NCI-H524 treated with DMSO at 0.1 percent for 48 hours (cell line): Measurements from ENCODE around the gene SEMA3F.
A peak's percentile ranks its signal among the peaks of the same experiment; 100 is the strongest.

Experiments
- DNase-seq: peaks from one replicate; lab custom pipeline; 2025; lab: John Stamatoyannopoulos, UW

Gene SEMA3F

DNA sequence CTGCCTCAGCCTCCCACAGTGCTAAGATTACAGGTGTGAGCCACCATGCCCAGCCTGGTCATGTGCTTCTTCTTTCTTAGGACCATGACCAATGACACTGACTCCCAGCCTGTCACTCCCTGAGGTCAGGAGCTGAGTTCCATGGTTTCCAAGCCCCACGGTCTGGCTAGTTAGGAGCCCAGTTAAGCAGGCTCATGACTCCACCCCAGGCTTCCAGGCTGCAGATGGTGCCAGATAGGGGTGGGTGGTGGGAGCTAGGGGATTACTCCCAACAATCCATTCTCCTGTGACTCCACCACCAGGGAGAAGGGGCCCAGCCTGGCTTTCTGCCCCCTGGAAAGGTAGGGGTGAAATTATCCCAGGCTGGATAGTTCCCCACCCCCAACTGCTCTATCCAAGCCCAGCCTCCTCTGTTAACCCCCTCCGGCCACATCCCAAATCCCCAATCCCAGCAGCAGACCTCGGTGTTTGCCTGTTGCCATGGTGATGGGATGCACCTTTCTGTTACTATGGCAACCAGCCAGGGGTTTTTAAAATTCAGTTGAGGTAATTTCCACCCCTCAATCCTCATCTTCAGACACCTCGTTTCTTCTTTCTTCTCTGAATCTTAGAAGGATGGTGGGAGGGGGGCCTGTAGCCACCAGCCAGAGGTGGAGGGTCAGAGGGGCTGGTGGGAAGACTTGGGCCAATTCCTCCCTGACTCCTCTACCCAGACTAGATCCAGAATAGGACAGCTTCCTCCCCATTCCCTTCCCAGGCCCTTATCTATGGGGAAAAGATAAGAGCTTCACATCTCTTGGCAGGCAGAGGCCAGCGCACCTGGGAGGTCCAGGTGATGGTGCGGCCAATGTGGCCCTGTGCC lies 22.5 kb upstream of the SEMA3F start:
- peak; percentile 66 for DNase-seq

DNA sequence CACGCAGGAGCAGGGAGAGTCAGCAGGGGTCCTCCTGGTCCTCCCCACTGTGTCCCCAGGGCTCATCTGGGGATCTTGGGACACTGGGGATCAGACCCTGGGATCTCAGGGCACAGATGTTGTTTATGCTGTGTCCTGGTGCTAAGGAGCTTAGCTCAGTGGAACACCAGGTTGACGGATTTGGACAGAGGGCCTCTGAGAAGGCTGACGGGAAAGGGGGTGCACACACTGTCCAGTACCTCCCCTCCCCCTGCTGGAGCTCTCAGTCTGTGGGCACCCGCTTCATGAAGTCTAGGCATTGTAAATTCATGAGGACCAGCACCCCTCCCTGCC lies 21.9 kb upstream of the SEMA3F start:
- peak; percentile 50 for DNase-seq

DNA sequence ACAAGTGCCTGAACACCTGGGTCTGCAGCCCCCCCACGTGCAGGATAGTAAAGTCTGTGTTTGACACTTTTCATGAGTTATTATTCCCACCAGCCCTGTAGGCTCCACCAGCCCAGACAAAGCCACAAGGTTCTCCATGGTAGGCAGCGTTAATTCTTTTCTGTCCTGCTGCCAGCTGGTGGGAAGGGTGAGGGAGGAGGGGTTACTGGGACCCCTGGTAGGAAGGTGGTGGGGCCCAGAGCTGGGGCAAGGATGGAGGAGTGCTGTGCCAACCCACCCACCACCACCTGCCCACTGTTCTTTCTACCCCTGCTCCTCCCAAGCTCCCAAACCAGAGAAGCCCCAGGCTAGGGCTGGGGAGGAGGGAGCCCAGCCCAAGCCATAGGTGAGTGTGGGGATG lies 20.8 kb upstream of the SEMA3F start:
- no peak for DNase-seq

DNA sequence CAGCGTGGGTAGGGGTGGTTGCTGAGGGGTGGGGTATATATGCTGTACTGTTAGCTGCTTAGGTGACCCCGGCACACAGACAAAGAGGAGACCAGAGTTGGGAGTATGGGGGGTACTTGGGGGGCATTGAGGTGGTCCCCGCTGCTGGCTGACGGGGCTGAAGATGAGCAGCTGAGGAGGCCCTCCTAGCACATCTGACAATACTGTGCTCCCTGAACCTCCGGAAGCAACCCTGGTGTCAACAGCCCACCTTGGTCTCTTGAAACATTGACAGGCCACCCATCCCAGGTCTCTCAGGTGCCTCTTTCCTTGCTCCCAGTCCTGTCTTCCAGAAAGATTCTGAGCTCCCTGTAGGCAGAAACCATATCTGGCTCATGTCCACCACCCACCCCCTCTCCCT lies 19.2 kb upstream of the SEMA3F start:
- no peak for DNase-seq

DNA sequence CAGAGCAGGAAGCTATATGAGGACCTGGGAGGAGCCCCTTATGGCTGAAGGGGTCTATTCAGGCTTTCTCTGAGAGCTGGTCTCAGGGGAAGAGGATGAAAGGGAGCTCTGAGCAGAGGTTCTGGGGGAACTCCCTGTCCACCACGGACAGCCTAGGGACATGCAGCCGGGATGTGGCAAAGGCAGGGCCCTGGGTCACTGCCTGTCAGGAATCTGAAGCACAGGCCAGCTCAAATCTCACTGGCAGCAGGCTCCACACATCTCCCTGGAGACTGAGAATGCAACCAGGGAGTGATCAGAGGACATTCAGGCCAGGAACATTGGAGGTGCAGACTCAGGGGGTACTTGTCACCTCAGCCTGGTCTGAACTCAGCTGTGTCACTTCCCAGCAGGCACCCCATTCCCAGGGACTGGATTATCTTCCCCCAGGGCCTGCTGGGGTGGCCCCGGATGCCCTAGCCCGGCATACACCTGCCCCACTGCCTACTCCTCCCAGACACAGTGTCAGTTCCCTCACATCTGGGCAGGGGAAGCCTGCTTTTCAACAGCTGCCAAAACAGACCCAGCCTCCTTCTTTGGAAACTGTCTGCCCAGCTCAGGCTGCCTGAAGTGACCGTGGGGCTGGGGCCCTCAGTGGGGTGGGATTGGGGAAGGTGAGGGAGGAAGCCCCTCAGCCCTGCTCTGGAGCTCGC lies 18.3 kb upstream of the SEMA3F start:
- DNase-seq = no peak

DNA sequence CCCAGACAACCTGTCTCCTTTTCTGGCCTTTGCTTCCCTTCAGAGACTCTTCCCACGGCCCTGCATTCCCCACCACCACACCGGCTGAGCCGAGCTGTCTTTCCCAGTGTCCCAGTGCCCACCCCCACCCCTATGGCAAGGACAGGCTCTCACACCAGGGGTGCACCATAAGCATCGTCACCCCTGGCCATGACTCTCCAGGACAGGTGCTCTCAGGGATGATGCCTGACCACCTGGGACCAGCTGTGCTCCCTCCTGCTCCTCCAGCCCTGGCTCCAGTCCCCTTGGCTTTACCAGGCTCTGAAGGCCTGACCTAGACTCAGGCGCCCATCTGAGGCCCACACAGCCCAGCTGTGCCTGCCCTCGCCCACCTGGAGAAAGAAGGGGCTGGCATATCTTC lies 17.6 kb upstream of the SEMA3F start:
- no peak for DNase-seq

DNA sequence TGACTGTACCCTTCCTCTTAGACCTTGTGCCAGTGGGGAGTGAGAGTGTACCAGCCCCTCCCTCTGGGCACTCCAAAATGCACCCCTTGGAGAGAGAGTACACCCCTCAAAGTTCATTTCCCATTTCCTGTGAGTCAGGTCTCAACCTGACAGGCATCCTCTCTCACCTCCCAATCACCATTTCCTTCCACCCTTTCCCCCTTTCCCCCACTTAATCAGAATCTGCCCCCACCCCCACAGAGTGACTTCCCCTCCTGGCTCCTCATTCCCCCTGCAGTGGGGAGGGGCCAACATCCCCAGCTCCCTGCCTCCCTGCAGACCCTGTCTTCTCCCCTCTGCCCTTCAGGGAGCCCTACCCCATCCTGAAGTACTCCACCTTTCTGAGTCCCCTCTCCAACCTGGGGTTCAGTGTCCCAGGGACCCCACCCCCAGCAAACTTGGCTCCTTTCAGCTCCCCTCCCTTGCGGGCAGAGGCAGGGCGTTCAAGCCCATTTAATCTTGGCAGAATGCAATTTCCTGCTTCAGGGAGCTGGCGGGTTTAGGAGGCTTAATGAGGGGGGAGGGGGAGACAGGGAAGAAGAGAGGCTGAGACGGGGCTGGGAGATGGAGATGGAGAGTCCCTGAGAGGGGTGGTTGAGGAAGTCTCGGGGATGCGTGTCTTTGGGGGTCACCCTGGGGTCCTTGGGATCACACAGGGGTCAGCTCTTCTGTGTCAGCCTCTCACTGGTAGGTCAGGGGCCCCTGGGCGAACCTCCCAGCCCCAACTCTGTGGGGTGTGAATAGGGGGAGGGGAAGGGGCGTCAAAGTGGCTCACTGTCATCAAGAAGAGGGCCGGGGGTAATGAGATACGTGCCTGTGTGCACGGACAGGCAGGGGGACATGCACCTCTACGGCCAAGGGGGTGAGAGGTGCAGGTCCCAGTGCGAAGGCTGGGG lies 16.6 kb upstream of the SEMA3F start:
- DNase-seq = no peak

DNA sequence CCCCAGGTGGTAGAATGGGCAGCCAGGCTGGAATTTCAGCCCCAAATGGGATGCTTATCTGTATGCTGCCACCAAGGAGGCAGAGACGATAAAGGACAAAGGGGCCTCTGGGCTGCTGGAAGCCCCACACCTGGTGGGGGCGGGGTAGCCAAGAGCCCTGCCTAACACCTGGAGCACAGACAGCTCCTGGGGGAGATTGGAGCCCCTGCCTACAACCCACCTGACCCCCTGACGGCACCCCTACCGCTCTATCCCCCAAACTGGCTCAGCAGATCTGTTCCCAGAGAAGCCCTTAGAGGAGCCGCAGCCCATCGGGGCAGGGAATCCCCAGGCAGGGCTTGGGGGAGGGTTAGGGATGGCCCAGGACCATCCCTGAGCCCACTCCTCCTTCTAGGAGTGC lies 15.8 kb upstream of the SEMA3F start:
- DNase-seq = no peak

DNA sequence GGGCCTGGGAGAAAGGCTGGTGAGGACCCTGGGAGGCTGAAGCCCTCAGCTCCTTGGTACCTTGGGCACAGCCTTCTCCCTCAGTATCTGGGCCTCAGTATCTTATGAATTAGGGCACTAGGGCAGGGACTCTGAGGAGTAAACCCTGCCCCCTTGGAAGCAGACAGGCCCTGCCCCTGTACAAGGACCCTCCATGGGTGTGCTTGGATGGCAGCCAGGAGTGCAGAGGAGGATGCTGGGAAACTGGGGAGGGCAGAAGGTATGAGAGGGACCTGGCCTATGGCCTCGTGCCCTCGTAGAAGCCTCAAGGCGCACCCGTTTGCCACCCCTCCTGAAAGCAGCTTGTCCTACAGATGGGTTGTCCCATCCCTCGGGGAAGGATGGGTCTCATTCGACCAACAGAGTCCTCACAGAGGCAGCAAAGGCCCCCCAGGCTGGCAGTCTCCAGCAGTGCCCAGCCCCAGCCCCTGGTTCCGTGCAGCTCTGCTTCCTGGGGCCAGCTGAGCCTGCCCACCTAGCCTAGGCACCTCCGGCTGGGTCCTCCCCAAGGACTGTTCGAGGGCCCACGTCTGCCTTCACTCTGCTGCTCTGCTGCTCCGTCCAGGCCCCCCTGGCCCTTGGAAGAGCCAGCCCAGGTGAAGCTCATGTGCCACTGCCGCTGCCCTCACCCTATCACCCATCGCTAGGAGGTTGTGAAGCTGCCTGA lies 15.3 kb upstream of the SEMA3F start:
- no peak for DNase-seq

DNA sequence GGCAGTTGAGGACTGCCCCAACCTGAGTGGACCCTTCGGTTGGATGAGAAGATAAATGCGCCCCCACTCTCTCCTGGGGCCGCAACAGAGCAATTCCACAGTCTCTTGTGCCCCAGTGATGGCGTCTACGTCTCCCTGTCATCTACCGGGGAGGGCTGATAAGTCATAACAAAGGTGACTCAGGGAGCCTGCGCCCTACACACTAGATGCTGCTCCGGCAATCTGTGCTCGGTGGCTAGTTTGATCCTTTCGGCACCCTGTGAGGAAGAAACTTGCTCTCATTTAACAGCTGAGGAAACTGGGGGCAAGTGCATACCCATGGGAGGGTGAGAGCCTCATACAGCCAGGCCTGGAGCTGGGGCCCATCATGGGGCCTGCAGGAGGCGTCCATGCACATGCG lies 14.1 kb upstream of the SEMA3F start:
- no peak for DNase-seq

DNA sequence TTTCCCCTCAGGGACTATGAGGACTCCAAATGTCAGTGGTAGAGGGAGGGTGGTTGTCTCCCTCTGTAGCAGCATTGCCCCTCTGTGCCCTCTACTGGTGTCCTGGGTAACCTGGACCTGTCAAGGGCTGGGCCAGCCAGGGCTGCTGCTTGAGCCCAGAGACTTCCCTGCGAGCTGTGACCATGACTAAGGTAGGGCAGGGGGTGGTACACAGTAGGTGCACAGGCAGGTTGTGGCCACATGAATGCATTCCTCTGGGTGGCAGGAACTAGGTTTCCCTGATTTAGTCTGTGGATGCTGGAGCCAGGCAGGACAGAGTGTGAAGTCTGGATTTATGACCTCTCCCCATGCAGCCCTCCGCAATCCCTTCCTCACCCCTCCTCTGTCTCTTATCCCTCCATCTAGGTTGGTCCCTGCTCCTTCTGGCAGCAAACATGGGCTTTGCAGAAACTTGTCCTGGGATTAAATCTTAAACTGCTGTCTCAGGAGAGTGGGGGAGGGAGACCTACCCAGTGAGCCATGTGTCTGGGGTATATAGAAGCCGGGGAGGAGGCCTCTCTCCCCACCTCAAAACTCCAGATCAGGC lies 8.7 kb upstream of the SEMA3F start:
- no peak for DNase-seq

DNA sequence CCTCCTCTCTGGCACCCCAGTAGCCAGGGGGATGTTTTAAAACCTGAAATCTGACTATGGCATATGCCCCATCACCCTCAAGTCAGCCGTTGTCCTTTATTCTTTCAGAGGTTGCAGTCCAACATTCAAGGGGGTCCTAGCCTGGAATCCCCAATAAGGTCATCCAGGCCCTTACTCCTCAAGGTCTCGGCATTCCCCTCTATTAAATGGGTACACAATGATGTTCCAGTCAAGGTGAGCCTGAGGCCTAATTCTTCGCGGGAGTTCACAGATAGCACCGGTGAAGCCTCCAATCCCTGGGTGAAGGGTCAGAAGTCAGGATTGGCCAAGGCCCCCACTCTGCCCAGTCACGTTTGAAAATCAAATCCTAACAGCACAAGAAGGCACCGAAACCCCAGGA lies 8.1 kb upstream of the SEMA3F start:
- DNase-seq = no peak

DNA sequence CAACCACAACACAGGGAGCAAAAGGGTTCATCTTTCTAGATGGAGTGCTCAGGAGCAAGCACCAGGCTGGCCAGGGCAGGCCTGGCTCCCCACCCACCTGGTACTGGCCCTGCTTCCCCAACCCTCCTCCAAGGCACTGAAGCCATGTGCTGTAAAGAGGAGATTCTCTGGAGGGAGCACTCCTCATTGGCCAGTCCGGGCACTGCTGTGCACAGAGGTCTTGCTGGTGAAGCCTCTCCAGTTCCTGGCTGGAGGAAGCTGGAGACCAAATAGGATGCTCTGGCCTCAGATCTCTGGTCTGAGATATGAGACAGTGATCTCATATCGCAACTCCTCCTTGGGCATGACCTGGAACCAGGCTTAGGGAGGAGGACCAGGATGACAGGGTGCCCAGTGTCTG lies 7.7 kb upstream of the SEMA3F start:
- DNase-seq = no peak

DNA sequence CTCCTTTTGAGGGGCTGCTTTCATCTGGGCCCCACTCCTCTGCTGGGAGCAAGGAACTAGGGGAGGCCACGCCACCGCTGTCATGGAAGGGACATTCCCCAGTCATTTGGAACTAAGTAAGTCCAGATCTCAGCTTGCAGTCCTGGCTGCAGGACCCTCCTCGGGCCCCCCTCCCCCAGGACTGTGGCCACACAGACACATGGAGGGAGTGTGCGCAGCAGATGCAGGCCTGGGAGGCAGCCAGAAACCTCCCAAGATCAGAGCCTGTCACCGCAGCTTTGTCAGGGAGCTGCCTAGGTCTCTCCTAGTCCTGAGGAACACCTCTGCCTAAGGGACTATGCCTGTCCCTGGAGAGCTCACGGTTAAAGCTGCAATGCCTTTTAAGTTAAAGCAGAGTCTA lies 7.3 kb upstream of the SEMA3F start:
- DNase-seq = no peak

DNA sequence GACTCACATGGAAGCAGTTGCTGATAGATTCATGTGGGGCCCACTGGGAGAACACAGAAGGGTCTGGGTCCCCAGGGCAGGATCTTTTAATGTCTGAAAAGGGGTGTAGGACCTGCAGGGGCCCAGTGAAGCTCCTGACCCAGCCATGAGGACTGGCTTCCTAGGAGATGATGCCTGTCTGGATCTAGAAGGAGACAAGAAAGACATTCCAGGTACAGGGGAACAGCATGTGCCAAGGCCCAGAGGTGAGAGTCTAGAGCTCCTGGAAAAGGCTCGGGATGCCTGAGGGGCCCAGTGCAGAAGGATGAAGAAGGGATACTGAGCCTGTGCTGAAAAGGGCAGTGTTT lies 4.7 kb upstream of the SEMA3F start:
- DNase-seq = no peak

DNA sequence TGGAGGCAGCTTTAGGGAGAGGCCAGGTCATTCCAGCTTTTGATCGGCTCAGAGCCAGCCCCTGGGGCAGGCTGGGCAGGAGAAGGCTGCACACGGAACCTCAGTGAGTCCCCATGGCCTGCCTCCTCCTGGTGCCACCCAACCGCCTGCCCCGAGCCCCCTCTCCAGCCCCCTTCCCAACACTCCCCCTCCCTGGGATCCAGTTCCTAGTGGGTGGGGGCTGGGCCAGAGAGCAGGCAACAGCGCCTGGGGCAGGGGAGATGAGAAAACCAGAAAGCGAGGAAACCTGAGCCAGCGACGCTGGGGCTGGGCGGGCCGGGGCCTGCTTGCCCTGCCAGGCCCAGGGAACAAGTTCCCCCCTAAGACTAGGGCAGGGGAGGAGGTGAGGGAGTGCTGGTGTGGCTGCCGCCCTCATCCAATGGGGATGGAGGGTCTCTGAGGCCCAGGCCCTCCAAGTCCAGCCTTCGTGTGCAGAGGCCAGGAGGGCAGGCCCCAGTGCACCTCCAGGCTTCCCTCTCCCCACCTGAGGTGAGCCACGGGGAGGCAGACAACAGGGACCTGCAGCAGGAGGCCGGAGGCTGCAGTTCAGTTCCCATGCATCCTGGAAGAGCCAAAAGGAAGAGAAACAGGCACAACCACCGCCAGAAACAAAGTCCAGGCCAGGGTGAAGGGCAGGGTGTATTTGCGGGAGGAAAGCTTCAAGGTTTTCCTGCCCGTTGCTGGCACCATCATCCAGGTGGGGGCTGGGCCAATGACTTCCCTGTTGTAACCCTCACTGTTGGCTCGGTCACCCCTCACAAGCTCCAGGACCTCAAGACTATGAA lies 4.0 kb upstream of the SEMA3F start:
- DNase-seq = no peak

DNA sequence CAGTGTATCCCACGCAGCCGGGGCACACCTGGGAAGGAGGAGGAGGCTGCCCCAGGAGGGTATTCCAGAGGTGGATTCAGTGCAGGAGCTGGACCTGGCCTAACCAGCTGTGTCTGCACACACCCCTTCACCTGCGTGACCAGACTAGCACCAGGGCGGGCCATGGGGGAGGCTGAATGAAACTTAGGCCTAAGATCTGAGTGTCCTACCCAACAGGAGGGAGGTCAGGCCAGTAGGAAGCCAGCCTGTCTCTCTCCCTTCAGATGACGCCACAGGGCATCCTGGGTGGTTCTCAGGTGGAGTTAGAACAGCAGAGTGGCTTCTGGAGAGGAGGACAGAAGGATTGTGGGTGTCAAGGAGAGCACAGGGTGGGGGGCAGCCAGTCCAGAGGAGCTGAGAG lies 3.4 kb upstream of the SEMA3F start:
- no peak for DNase-seq

DNA sequence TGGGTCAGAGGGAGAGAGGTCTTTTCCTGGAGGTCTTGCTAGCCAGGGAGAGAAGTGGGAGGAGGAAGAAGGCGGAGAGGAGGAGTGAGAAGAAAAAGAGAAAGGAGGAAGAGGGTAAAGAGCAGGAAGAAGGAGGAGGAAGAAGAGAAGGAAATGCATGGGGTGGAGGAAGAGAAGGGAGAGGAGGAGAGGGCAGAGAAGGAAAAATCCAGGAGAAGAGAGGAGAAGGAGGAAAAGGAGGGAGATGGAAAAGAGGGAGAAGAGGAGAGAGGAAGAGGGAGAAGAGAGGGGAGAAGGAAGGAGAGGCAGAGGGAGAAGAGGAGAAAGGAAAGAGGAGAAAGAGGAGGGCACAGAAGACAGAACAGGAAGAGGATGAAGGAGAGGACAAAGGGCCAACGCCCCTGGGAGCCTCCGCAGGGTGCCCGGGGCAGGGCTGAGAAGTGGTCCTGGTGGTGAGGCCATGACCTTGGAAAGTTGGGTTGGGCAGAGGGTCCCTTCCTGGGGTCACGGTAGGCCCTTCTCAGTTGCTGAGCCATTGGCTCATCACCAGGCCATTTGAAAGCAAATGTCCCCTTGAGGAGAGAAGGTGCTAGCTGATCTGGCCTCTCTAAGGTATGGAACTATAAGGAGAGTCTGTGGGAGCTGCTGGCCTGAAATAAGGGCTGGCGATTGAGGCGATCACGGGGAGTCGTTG lies 1.2 kb upstream of the SEMA3F start:
- DNase-seq = no peak

DNA sequence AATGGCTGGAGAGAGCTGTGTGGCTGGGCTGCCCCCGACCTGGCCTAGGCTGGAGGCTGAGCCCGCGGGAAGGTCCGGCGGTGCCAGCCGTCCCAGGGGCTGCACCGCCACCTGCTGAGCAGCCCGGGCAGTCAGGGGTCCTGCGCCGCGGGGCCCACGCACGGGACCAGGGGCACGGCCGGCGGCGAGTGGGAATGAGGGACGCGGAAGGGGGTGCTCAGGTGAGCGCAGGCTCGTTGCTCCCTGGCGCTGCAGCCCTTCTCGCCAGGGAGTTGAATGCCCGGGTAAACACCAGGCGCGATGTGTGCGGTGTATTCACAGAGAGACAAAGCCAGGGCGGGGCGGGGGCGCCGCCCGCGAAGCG lies 666 bp upstream of the SEMA3F start:
- no peak for DNase-seq

DNA sequence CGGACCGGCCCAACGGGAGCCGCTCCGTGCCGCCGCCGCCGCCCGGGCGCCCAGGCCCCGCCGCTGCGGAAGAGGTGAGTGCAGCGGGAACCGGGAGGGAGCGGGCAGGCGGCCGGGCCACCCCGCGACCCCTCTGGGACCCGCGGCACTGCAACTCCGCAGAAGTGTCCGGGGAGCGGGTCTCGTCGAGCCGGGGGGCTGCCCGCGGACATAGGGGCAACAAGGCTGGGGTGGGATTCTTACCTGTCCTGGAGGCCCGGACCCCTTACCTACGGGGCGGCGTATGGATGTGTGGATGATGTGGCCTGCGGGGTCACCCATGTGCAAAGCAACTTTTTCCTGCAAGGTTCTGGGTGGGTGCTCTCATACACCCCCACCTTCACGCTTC lies 361 bp downstream of the SEMA3F start:
- DNase-seq = no peak
